ENCODE results near the gene JAKMIP1.

DNA sequence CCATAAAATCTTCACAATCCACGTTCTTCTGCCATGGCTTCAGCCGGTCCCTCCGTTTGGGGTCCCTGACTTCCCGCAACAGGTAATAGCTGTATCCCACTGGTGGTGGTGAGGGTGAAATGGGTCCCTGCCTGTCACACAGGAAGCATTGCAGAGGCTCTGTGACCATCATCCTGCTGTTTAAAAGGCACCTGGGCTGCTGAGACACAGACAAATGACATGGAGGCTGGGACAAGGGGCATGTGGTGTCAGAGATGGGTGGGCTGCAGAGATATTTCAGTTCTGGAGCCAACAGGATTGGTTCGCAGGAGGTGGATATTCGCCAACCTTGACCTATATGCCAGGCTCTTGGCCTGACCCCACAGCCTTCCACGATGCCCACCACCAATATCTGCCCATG is 82.1 kb downstream of the JAKMIP1 start:
- no peak for TF ChIP-seq EP300 (IDR thresholded peaks at IDR 0.05; ENCODE audit: borderline replicate concordance)
- TF ChIP-seq RAD21 (IDR thresholded peaks at IDR 0.05; ENCODE audit: low read depth): no peak
- no peak for TF ChIP-seq NFIC (IDR thresholded peaks at IDR 0.05)
- TF ChIP-seq, protein P1, sequence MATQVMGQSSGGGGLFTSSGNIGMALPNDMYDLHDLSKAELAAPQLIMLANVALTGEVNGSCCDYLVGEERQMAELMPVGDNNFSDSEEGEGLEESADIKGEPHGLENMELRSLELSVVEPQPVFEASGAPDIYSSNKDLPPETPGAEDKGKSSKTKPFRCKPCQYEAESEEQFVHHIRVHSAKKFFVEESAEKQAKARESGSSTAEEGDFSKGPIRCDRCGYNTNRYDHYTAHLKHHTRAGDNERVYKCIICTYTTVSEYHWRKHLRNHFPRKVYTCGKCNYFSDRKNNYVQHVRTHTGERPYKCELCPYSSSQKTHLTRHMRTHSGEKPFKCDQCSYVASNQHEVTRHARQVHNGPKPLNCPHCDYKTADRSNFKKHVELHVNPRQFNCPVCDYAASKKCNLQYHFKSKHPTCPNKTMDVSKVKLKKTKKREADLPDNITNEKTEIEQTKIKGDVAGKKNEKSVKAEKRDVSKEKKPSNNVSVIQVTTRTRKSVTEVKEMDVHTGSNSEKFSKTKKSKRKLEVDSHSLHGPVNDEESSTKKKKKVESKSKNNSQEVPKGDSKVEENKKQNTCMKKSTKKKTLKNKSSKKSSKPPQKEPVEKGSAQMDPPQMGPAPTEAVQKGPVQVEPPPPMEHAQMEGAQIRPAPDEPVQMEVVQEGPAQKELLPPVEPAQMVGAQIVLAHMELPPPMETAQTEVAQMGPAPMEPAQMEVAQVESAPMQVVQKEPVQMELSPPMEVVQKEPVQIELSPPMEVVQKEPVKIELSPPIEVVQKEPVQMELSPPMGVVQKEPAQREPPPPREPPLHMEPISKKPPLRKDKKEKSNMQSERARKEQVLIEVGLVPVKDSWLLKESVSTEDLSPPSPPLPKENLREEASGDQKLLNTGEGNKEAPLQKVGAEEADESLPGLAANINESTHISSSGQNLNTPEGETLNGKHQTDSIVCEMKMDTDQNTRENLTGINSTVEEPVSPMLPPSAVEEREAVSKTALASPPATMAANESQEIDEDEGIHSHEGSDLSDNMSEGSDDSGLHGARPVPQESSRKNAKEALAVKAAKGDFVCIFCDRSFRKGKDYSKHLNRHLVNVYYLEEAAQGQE (IDR thresholded peaks at IDR 0.05; ENCODE audit: low read depth): no peak
